Nephron (organoid): ENCODE measurements around the gene KLK1.
A peak's percentile ranks its signal among the peaks of the same experiment; 100 is the strongest.

Experiments
- H3K27ac Mint-ChIP-seq, 3 experiments: 2 replicates each; pipeline ENCODE4 v1.8.0; 2020; ENCODE audit warnings: mixed read lengths in 3 of 3, mild to moderate bottlenecking in 2 of 3, moderate library complexity in 1 of 3
- H3K27me3 Mint-ChIP-seq: 2 replicates; pipeline ENCODE4 v1.8.0; 2021; ENCODE audit warnings: low read depth, mild to moderate bottlenecking, moderate library complexity, mixed read lengths
- H3K36me3 Mint-ChIP-seq: 2 replicates; pipeline ENCODE4 v1.8.0; 2020; ENCODE audit warnings: low read depth, mixed read lengths
- H3K4me1 Mint-ChIP-seq: 2 replicates; pipeline ENCODE4 v1.8.0; 2020; ENCODE audit warnings: mixed read lengths
- H3K4me3 Mint-ChIP-seq, 3 experiments: 2 replicates each; pipeline ENCODE4 v1.8.0; 2020; ENCODE audit warnings: mild to moderate bottlenecking in 3 of 3, mixed read lengths in 3 of 3, moderate library complexity in 2 of 3
- H3K9me3 Mint-ChIP-seq: 2 replicates; pipeline ENCODE4 v1.8.0; 2020; ENCODE audit warnings: mixed read lengths
- CTCF ChIP-seq, 3 experiments: fragments of 200-600 bp; sonication (generic); IDR thresholded peaks; one replicate each; pipeline ENCODE4 v1.5.0; 2021; ENCODE audit warnings: antibody characterized with exemption in 3 of 3; ENCODE audit not compliant: unreplicated experiment in 3 of 3

Gene KLK1

GRCh38 chr19:50780753-50781435, 42.7 kb downstream of the KLK1 start:
- H3K4me1 Mint-ChIP-seq: peaks cover 4% of the 10 kb centered on the region
- peaks cover 80% of the 10 kb centered on the region for H3K27me3 Mint-ChIP-seq
- no peak for TF ChIP-seq CTCF (IDR thresholded peaks at IDR 0.05; ENCODE audit: unreplicated experiment in 3 of 3)
- no peaks in the 10 kb centered on the region for H3K36me3 Mint-ChIP-seq
- H3K9me3 Mint-ChIP-seq: peaks cover 10% of the 10 kb centered on the region
- H3K27ac Mint-ChIP-seq: no peak overlapping the region
- no peak overlapping the region for H3K4me3 Mint-ChIP-seq

- H3K4me3 Mint-ChIP-seq: no peak overlapping the region
- H3K4me1 Mint-ChIP-seq: peaks cover 4% of the 10 kb centered on the region
- H3K9me3 Mint-ChIP-seq: peaks cover 12% of the 10 kb centered on the region
- peaks cover 88% of the 10 kb centered on the region for H3K27me3 Mint-ChIP-seq
- no peak overlapping the region for H3K27ac Mint-ChIP-seq
- no peaks in the 10 kb centered on the region for H3K36me3 Mint-ChIP-seq
- TF ChIP-seq CTCF (IDR thresholded peaks at IDR 0.05; ENCODE audit: unreplicated experiment in 3 of 3): no peak
Measured at GRCh38 chr19:50779504-50780457, 43.8 kb downstream of the KLK1 start.

- H3K4me3 Mint-ChIP-seq: no peak overlapping the region
- peaks cover 4% of the 10 kb centered on the region for H3K4me1 Mint-ChIP-seq
- peaks cover 91% of the 10 kb centered on the region for H3K27me3 Mint-ChIP-seq
- H3K36me3 Mint-ChIP-seq: no peaks in the 10 kb centered on the region
- H3K9me3 Mint-ChIP-seq: peaks cover 12% of the 10 kb centered on the region
- no peak for TF ChIP-seq CTCF (IDR thresholded peaks at IDR 0.05; ENCODE audit: unreplicated experiment in 3 of 3)
- no peak overlapping the region for H3K27ac Mint-ChIP-seq
Measured at GRCh38 chr19:50778906-50779430, 44.6 kb downstream of the KLK1 start.

GRCh38 chr19:50777830-50778303, 45.7 kb downstream of the KLK1 start:
- Mint-ChIP-seq H3K9me3 (peaks cover 12% of the 10 kb centered on the region), H3K36me3 (no peaks in the 10 kb centered on the region), H3K27ac (no peak overlapping the region), H3K4me1 (no peaks in the 10 kb centered on the region), H3K27me3 (peaks cover 88% of the 10 kb centered on the region), H3K4me3 (peak overlapping the region in 1 of 3 experiments; percentile 44)
- TF ChIP-seq CTCF (IDR thresholded peaks at IDR 0.05; ENCODE audit: unreplicated experiment in 3 of 3): no peak

GRCh38 chr19:50777261-50777660, 46.3 kb downstream of the KLK1 start:
- H3K27me3 Mint-ChIP-seq: peaks cover 81% of the 10 kb centered on the region
- H3K4me3 Mint-ChIP-seq: no peak overlapping the region
- H3K9me3 Mint-ChIP-seq: peaks cover 12% of the 10 kb centered on the region
- no peak for TF ChIP-seq CTCF (IDR thresholded peaks at IDR 0.05; ENCODE audit: unreplicated experiment in 3 of 3)
- H3K27ac Mint-ChIP-seq: no peak overlapping the region
- no peaks in the 10 kb centered on the region for H3K36me3 Mint-ChIP-seq
- no peaks in the 10 kb centered on the region for H3K4me1 Mint-ChIP-seq
